Measurements from ENCODE around the gene VWA5B1. TPM values are rescaled to one million over a fixed set of nuclear protein-coding genes. Genes with fewer than 3 reads are reported as not detected.

VWA5B1 gene
- total and polyA plus RNA-seq, 2 of the 8 experiments (the other 6 are each of a cell fraction or from before 2014, with no cell fraction given): 0.54 to 2.3 TPM

- H4K8ac ChIP-seq (ENCODE audit: extremely low read depth, insufficient read depth, low read length): no peak overlapping the region
- no peak overlapping the region for H4K91ac ChIP-seq (replicated peaks; ENCODE audit: insufficient read length, low read length)
- no peak overlapping the region for H2BK20ac ChIP-seq (ENCODE audit: low read length)
- H3K4me3 ChIP-seq (ENCODE audit: extremely low read depth in 1 of 4, insufficient read depth in 2 of 4, low read depth in 3 of 4, low read length in 4 of 4): no peak overlapping the region
- 86% methylated on average over 7 of the region's 7 CpGs; no CpG with 5 or more reads in 1 of the 2 experiments for WGBS, 2 experiments (ENCODE audit: extremely low coverage in 1 of 2, insufficient coverage in 1 of 2, insufficient read length in 1 of 2, insufficient replicate concordance in 2 of 2, low coverage in 1 of 2, low lambda C conversion rate in 2 of 2, missing lambda C conversion rate in 1 of 2)
- H3K9ac ChIP-seq (replicated peaks in 1 of 4; ENCODE audit: extremely low read depth in 1 of 4, low read depth in 3 of 4, low read length in 3 of 4): no peak overlapping the region
- no peak overlapping the region for H2BK15ac ChIP-seq (ENCODE audit: low read length)
- ChIA-PET CTCF (ENCODE audit: partially characterized antibody) (interaction anchor here (0.7 to 2.3 kb wide), 6 partner anchors 9 to 174 kb away, joined by 3 to 12 read pairs (median 6); no protein-coding TSS in a partner anchor), POLR2A (ENCODE audit: partially characterized antibody) (no interaction called here)
- FAIRE-seq (no peak), DNase-seq (ENCODE audit: low read depth in 1 of 2, low spot score in 2 of 2) (no peak)
- no peak overlapping the region for H3K56ac ChIP-seq (replicated peaks; ENCODE audit: insufficient read length, low read depth, low read length)
- no peak overlapping the region for H3K23ac ChIP-seq (ENCODE audit: insufficient read length)
- no peaks in the 10 kb centered on the region for H3K27me3 ChIP-seq (replicated peaks in 1 of 4; ENCODE audit: control insufficient read depth in 3 of 4, extremely low read depth in 1 of 4, insufficient read depth in 3 of 4, low read length in 3 of 4)
- no peak overlapping the region for H3K4ac ChIP-seq (replicated peaks; ENCODE audit: insufficient read length, low read depth, low read length)
- no peaks in the 10 kb centered on the region for H3K23me2 ChIP-seq (ENCODE audit: low read depth, low read length)
- no peak overlapping the region for H3K27ac ChIP-seq (ENCODE audit: low read depth, low read length)
- no peak overlapping the region for H2BK5ac ChIP-seq (ENCODE audit: low read depth, low read length)
- no peaks in the 10 kb centered on the region for H3K9me3 ChIP-seq (ENCODE audit: insufficient read depth in 2 of 2, low read depth in 1 of 2, low read length in 1 of 2)
- no peak overlapping the region for H2AK5ac ChIP-seq (ENCODE audit: low read depth, low read length)
- H4K20me1 ChIP-seq (replicated peaks in 1 of 2; ENCODE audit: control insufficient read depth in 1 of 2, insufficient read depth in 2 of 2, low read length in 2 of 2): no peaks in the 10 kb centered on the region
- no peak overlapping the region for H2BK120ac ChIP-seq (replicated peaks; ENCODE audit: low read depth, low read length)
- H4K5ac ChIP-seq (ENCODE audit: insufficient read length, low read depth, low read length): no peak overlapping the region
- no peak overlapping the region for H2AFZ ChIP-seq (ENCODE audit: low read length)
- no peak overlapping the region for H2BK12ac ChIP-seq (ENCODE audit: low read depth, low read length)
- no peak overlapping the region for H3K4me2 ChIP-seq (ENCODE audit: insufficient read depth in 1 of 2, low read depth in 2 of 2, low read length in 2 of 2)
- no peak overlapping the region for H3K14ac ChIP-seq (ENCODE audit: insufficient read length)
- no peaks in the 10 kb centered on the region for H3K79me1 ChIP-seq (ENCODE audit: low read depth, low read length)
- H3K36me3 ChIP-seq (ENCODE audit: control insufficient read depth in 2 of 4, insufficient read depth in 4 of 4, low read length in 3 of 4): no peaks in the 10 kb centered on the region
- no peak overlapping the region for H3K18ac ChIP-seq (ENCODE audit: extremely low read depth, low read length)
- no peaks in the 10 kb centered on the region for H3K79me2 ChIP-seq (ENCODE audit: control insufficient read depth in 1 of 2, insufficient read depth in 2 of 2, low read length in 2 of 2)
- H3K4me1 ChIP-seq (replicated peaks in 1 of 4; ENCODE audit: control insufficient read depth in 3 of 4, insufficient read depth in 4 of 4, low read length in 3 of 4): 0 out of 7 replicates have a peak, but pooled peaks cover 0 to 2% (median 0%) of the 10 kb centered on the region in 4 experiments
- TF ChIP-seq NANOG (IDR thresholded peaks at IDR 0.05; ENCODE audit: insufficient read depth, low read depth, low read length, poor library complexity, severe bottlenecking): no peak
These were observed 35.0 kb upstream of the VWA5B1 start for GRCh38 chr1:20255666-20256065.

Data from H1 (cell line).